Ramos (cell line): Measurements from ENCODE around the gene STEEP1.

ENCODE experiments used
- in situ Hi-C: fragments of 300-500 bp; cut with MboI; formaldehyde crosslinking; loops from one replicate; pipeline ENCODE4 v1.14.3; 2022; ENCODE audit warnings: low sequenced_read_pairs; ENCODE audit not compliant: unreplicated experiment

STEEP1 gene

GRCh38 chrX:119537487-119537886 is 27.7 kb downstream of the STEEP1 start:
- in situ Hi-C loops, result no loop called here

- in situ Hi-C loops, result no loop called here
These were observed 35.6 kb downstream of the STEEP1 start for GRCh38 chrX:119529345-119530276.

GRCh38 chrX:119523664-119524184 is 41.5 kb downstream of the STEEP1 start:
- in situ Hi-C loops, result loop anchor here (25.0 kb wide), 1 partner anchor 364 kb away; the partner anchor contains the start of gene AKAP14

- in situ Hi-C loops, result loop anchor here (25.0 kb wide), 1 partner anchor 366 kb away; the partner anchor contains the start of gene AKAP14
These were observed 44.0 kb downstream of the STEEP1 start for GRCh38 chrX:119521246-119521645.

GRCh38 chrX:119518371-119518770 is 46.8 kb downstream of the STEEP1 start:
- in situ Hi-C loops, result loop anchor here (10.0 to 25.0 kb wide), 3 partner anchors 216 to 369 kb away; partner anchors contain the start of gene AKAP14

GRCh38 chrX:119516157-119516702 is 49.0 kb downstream of the STEEP1 start:
- in situ Hi-C loops, result loop anchor here (10.0 to 25.0 kb wide), 3 partner anchors 219 to 371 kb away; partner anchors contain the start of gene AKAP14

- in situ Hi-C loops, result loop anchor here (10.0 to 25.0 kb wide), 3 partner anchors 223 to 375 kb away; partner anchors contain the start of gene AKAP14
These were observed 52.9 kb downstream of the STEEP1 start for GRCh38 chrX:119512146-119512800.

GRCh38 chrX:119507206-119507605 is 58.0 kb downstream of the STEEP1 start:
- in situ Hi-C loops, result loop anchor here (25.0 kb wide), 1 partner anchor 380 kb away; the partner anchor contains the start of gene AKAP14

- in situ Hi-C loops, result loop anchor here (25.0 kb wide), 1 partner anchor 381 kb away; the partner anchor contains the start of gene AKAP14
These were observed 59.3 kb downstream of the STEEP1 start for GRCh38 chrX:119505945-119506344.

- in situ Hi-C loops, result loop anchor here (25.0 kb wide), 1 partner anchor 382 kb away; the partner anchor contains the start of gene AKAP14
These were observed 60.1 kb downstream of the STEEP1 start for GRCh38 chrX:119505145-119505544.

- in situ Hi-C loops, result loop anchor here (25.0 kb wide), 1 partner anchor 384 kb away; the partner anchor contains the start of gene AKAP14
These were observed 61.7 kb downstream of the STEEP1 start for GRCh38 chrX:119503484-119503861.

- in situ Hi-C loops, result loop anchor here (25.0 kb wide), 1 partner anchor 384 kb away; the partner anchor contains the start of gene AKAP14
These were observed 62.3 kb downstream of the STEEP1 start for GRCh38 chrX:119502727-119503483.

GRCh38 chrX:119501511-119502148 is 63.6 kb downstream of the STEEP1 start:
- in situ Hi-C loops, result loop anchor here (25.0 kb wide), 1 partner anchor 386 kb away; the partner anchor contains the start of gene AKAP14

GRCh38 chrX:119500061-119500800 is 65.0 kb downstream of the STEEP1 start:
- in situ Hi-C loops, result loop anchor here (25.0 kb wide), 1 partner anchor 387 kb away; the partner anchor contains the start of gene AKAP14

- in situ Hi-C loops, result no loop called here
These were observed 68.0 kb downstream of the STEEP1 start for GRCh38 chrX:119497185-119497584.

- in situ Hi-C loops, result no loop called here
These were observed 69.2 kb downstream of the STEEP1 start for GRCh38 chrX:119495734-119496726.
